Measurements from ENCODE around the gene MEGF8.

MEGF8 gene, protein sequence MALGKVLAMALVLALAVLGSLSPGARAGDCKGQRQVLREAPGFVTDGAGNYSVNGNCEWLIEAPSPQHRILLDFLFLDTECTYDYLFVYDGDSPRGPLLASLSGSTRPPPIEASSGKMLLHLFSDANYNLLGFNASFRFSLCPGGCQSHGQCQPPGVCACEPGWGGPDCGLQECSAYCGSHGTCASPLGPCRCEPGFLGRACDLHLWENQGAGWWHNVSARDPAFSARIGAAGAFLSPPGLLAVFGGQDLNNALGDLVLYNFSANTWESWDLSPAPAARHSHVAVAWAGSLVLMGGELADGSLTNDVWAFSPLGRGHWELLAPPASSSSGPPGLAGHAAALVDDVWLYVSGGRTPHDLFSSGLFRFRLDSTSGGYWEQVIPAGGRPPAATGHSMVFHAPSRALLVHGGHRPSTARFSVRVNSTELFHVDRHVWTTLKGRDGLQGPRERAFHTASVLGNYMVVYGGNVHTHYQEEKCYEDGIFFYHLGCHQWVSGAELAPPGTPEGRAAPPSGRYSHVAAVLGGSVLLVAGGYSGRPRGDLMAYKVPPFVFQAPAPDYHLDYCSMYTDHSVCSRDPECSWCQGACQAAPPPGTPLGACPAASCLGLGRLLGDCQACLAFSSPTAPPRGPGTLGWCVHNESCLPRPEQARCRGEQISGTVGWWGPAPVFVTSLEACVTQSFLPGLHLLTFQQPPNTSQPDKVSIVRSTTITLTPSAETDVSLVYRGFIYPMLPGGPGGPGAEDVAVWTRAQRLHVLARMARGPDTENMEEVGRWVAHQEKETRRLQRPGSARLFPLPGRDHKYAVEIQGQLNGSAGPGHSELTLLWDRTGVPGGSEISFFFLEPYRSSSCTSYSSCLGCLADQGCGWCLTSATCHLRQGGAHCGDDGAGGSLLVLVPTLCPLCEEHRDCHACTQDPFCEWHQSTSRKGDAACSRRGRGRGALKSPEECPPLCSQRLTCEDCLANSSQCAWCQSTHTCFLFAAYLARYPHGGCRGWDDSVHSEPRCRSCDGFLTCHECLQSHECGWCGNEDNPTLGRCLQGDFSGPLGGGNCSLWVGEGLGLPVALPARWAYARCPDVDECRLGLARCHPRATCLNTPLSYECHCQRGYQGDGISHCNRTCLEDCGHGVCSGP (N-terminal part only)
- 22.3 reads per million, percentile 49 among the genes with 10 or more reads in this experiment for total RNA-seq

DNA sequence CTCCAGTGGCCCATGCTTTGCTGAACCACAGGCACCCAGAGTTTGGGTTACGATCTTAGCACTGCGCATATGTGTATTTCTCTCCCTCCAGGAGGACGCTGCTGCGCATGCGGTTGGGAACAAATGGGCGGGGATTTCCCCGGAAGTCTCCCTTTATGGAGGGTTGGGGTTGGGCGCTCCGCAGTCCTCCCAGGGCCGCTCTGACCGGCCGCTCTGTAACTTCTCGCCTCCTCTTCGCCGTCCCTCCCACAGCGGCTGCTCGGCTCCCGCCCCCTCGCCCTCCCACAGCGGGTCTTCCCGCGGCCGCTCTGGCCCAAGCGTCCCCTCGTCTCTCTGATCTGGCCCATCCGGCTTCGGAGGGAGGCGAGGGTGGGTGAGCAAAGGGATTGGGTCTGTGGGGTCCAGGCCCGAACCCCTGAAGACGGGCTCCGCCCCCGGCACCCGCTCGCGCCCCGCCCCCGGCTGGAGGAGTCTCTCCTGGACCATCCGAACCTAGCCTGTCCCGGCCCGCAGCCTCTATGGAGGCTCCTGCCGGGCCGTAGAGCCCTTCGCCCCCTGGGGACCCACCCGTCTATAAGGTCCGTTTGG, at the start of gene MEGF8:
Gene MEGF8 (plus strand): TSS at position 328 of the 588 bp plus-strand sequence. CDS start 609 bp downstream, outside the sequence.
- DNase-seq: peak; percentile 96

DNA sequence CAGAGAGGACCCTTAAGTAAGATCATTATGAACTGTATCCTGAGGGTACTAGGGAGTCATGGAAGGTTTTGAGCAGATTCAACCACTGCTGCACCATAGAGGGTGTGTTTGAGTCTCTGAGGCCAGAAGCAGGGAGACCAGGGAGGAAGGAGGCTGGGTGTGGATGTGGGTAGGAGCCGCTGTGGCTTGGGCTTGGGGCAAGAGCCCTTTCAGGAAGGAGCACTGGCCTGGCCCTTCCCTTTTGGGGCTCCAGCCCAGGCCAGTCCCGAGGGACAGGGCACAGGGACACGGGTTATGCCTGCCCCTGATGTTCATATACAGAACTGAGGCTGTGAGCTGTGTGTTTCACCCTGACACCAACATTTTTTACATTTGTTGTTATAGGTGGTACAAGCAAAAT, 49.2 kb upstream of the MEGF8 start:
- no peak for DNase-seq

DNA sequence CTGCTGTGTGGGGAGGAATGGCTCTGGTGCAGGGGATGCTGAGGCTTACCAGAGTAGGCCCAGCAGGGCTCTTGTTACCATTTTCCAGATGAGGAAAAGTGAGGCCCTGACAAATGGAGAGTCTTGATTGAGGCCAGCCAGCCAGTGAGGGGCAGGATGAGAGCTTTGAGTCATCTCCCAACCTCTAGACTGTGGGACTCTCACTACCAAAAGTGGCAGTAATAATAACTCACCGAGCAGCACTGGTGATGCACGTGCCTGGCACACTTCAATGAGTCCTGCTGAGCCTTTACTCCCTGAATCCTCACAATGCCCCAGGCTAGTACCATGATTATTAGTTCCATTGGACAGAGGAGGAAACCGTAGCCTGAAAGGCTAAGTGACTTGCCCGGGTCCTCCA, 48.6 kb upstream of the MEGF8 start:
- no peak for DNase-seq

DNA sequence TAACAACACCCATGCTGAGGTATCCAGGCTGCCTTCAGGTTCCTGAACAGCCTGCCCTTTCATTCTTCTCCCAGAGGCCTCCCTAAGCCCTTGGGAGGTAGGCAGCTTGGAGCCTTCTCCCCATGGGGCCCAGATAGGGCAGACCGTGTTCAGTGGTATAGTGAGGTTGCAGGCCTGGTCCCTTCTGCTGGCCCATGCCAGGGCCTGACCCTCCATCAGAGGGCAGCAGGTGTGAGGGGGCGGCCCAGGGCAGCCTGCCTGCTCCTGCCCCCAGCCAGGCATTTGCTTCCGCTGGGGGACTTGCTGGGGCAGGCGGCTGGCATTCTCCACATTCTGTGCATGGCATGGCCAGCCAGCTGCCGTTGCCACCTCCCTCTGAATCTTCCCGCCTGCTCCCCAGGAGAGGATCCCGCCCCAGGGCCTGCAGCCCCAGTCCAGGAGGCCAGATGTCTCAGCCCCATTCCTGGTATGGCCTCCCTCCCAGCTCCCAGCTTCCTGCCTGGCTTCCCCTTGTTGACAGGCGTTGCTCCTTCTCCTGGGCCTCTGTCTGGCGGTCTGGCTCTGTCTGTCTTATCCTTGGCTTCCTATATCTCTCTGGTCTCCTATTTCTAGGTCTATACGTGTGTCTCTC, 47.5 kb upstream of the MEGF8 start:
- no peak for DNase-seq

DNA sequence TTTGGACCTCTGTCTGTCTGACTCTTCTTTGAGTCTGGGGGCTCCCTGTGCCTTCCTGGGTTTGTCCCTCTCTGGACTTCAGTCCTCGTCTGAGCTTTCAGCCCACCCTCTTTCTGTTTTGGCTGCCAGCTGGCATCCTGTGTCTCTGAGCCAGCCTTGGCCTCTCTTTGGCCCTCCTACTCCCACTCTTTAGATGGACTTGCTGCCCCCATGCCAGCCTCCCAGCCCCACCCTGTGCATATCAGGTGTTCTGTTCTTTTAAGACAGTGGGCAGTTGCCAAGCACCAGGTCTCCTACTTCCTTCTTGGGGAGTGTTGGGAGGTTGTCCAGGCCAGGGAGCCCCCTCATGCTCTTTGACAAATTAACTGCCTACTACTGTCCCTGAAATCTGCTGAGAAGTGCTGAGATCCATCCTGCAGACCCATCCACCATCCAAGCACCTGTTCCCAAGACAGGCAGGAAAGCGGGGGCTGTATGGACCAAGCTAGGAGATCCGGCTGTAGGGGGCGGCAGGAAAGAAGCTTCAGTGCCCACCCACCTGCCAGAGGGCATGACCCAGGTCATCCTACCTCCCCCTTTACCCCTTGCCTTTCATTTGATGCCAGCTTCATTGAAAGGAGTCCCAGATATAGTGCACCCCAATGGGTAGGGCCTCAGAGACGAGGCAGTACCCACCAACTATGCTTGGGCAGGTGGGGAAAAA, 46.8 kb upstream of the MEGF8 start:
- no peak for DNase-seq

DNA sequence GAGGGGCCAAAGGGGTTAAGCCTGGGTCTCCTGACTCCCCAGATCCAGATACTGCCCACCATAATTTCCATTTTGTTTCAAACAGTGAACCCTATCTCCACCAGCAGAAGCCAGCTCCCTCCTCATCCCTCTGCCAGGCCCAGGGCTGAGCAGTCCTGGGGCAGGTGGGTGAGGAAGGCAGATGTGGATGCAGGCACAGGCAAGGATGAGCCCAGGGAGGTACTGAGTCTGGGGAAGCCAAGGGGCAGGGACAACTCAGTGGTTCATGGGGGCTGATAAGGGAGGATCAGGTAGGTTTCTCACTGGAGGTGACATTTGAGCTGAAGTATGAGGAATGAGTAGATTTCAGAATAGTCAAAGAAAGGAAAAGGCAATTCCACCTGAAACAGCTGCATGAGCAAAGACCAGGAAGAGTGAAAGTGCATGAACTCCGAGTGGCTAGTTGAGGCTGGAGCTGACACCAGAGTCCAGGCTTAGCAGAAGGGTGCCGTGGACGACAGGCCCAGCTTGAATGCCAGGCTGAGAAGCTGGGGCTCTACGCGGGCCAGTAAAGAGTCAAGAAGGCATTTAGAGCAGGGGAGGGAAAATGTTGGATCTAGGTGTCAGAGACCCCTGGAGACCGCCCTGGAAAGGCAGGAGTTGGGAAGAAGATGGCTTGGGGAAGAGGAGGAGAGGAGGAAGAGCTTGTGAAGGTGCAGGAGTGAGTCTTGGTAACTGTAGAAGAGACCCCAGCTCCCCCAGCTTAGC, 46.1 kb upstream of the MEGF8 start:
- DNase-seq: no peak

DNA sequence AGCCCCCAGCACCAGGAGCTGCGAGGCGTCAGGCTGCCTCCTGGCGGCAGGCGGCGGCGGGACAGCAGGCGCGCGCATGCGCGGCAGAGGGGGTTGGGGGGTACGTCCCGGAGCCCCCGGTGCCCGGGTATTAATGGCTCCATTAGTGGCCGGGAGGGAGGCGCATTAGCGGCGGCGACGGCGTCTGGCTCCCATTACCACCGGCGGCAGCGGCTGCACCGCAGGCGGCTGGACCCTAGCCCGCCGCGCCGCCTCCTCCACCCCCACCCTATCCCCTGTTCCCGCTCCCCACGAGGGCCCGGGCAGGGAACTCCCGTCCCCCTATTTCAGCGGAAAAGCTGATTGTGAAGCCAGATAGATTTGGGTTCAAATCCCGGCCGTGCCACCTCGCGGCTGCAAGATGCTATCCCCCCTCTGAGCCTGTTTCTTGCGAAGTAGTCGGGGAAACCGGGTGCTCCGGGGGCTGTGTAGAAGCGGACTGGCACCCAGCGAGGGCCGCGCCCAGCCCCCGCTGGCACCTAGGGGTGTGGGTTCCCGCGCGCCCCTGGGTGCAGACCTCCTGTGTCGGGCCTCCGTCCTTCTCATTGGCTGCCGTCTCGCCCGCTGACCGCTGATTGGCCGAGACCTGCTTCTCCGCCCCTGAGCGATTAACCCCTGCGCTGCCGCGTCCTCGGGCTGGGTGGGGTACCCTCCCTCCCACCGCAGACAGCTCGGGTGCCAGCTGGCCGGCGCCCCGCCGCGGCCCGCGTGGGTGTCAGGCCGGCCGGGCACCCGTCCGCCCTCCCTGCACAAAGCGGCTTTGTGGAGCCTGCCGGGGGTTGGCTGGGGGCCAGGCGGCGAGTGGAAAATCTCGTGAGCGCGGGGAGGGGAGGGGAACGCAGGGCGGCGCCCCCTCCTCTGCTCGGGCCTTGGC, 45.3 kb upstream of the MEGF8 start:
- DNase-seq: peak; percentile 83

DNA sequence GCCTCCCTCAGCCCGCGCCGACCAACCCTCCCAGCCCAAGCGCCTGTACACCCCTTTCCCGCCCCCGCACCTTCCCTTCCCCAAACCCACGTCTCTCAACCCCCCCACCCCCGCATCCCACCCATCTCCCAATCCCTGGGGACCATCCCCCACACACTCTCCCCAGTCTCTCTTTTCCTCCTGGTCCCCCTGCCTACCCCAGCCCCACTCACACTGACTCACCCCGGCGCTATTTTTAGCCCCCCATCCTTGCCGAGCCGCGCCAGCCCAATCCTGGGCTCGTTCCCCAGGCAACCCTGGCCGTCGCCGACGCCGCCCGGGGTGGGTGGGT, 44.7 kb upstream of the MEGF8 start:
- DNase-seq: no peak

DNA sequence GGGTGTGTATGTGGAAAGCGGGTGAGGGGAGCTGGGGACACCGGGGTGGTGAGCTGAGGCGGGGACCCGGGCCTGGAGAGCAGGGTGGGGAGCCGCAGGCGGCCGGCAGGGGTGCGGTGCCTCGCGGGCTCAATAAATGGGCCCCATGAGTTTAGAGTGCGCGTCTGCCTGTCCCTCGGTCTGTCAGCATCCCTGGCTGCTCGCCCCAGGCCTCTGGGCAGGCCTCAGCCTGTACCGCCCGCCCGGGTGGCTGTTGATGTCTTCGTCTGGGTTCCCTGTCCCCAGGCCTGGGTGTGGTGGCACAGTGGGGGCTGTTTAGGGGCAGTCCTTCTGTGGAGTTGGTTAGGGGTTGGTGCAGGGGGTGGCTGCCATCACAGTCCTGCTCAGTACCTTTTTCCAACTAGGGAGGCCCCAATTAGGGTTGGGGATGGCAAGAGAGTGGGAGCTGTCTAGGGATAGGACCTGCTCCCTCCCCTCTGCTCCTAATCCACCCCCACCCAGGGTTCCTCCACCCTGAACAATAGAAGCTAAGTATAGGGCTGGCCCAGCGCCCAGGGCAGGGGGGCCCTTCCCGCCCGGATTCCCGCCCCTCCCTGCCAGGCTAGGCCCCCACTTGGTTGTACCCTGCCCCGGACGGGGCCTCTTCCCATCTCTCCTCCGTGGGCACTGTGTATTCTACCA, 44.1 kb upstream of the MEGF8 start:
- DNase-seq: no peak

DNA sequence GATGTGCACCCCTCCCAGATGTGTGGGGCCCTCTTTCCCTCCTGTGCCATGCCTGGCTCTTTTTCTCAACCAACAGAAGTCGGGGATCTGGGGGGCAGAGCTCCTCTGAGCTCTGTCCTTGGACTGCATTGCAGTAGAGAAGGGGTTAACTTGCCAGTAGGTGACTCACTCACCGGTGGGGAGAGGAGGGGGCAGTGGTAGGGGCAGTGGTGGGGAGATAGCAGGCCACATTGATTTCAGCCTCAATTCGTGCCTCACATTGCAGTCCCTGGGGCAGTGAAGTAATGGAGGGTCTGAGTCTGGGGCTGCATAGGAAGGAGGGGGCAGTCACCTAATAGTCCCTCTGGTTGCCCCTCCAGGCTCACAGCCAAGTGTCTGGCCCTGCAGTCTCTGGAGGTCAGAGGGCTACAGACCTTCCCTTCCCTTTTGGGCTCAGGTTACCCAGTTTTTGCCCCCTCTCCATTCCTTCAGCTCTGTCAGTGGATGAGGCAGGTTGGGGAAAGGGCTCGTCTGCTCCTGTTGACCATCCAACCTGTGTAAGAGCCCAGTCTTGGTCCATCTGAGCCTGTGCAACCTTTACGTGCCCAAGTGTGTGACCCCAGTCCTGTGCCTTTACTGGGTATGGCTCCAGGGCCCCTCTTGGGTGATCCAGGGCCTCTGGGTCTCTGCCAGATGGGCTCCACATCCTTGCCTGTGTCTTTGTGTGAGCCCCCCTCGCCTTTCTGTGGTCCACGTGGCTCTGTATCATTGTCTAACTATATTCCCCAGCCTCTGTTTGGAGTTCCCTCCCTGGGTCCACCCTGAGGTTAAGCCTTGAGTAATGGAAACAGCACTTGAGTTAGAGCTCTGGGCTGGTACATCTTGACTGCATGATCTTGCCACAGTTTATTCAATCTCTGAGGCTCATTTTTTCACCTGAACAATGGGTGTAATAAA, 43.3 kb upstream of the MEGF8 start:
- DNase-seq: no peak

DNA sequence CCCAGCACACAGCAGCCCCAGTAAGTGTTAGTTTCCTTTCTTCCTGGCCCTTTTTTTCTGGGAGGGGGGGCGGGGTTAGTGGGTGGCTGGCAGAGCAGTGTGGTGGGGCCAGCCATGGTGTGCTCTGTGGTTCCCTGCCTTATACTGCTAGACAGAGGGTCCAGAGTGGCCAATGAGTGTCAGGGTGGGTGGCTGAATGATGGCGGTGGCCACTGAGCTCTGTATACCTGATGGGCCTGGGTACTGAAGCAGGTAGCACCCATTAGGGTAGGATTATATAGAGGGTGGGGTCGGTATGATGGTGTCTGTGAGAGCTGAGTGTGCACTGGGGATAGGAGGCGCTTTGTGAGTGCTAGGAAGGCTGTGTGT, 42.6 kb upstream of the MEGF8 start:
- no peak for DNase-seq

DNA sequence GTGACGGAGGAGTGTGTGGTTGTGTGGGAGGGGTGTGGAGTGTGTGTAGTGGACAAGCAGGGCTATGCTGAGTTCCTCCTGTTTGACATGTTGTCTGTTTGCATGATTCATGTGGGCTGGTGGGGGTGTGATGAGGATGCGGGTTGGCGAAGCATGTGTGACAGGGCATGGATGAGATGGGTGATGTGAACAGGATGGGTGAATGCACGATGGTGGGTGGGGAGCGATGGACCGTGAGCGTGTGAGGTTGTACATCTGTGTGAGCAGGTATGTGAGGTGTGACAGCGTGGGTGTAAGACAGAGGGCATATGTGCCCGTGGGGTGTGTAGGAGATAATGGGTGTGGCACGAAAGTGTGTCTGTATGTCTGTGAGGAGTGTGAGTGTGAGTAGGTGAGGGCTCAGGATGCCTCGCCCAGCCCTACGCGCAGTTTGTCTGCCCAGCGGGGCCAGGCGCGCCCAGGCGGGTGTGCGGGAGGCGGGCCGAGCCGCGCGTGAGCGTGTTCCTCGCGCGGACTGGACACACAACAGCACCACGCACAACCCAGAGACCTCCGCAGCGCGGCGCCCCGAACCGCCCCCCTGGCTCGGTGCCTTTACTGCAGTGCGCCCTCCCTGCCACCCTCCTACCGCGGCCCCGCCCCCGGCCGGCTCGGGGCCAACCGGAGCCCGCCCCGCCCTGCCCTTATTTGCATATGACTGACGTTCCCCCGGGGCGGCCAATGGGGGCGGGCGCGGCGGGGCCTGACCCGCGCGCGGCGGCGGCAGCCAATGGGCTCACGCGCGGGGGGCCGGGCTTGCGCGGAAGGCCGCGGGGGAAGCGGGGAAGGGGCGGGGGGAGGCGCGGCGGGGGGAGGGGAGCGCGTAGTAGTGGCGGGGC, 42.0 kb upstream of the MEGF8 start:
- DNase-seq: peak; percentile 94

DNA sequence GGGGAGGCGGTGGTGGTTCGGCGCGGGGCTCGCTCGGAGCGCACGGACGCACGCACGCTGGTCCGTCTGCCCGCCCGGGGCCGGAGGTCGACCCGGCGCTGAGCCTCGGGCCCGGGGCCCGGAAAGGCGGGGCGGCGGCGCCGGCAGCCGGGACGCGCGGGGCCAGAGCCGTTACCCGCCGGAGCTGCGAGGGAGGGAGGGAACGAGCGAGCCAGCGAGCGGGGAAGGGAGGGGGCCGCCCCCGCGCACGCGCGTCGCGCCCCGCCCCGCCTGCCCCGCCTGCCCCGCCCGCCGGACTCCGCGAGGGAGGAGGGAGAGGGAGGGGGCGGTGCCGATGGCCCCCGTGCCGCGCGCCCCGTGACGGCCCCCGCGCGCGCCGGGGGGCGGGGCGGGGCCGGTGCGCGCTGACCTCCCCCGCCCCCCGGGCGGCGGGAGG, 41.4 kb upstream of the MEGF8 start:
- DNase-seq: peak; percentile 77

DNA sequence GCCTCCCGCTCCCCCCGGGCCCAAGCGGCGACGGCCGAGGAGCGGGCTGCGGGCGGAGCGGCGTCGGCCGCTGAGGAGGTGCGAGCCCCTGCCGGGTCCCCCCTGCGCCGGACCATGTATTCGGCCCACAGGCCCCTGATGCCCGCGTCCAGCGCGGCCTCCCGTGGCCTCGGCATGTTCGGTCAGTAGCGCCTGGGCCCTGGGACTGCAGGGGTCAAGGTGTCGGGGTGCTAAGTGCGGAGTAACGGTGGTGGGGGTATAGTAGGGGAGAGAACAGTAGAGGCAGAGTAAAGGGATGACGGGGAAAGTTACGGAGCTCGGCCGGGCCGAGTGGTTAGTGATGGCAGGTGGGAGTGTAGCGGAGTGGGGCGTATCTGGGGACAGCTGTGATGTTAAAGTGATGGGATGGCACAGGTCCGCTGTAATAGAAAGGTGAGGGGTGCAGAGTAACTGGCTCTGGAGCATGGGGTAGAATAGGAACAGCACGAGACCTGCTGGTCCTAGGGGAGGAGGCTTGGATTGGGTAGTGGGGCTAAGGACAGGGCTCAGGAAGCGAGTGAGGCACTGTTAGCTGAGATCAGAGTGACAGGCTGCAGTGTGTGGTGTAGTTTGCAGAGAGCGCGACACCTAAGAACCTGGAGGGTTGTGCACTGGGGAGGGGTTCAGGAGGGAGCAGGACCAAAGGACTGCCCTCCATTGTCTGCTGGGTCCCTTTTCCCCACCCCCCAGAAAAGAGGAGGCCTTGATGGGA, 40.7 kb upstream of the MEGF8 start:
- DNase-seq: no peak

DNA sequence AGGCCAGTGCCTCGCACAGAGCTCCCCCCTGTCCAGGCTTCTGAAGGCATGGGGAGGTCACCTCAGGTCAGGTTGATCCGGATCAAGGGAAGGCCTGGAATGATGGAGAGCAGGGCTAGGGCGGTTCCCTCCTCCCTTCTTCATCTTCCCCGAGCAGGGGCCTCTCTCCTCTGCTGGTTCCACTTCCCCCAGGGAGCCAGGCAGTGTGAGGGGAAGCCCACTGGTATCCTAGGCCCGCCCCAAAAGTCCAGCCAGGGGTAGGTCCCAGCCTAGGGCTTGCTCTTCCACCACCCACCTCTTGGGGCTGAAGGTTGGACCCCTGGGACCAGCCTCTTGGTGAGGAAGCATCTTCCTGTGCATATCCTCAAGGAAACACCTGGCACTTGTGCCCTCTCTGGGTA, 39.9 kb upstream of the MEGF8 start:
- DNase-seq: no peak

DNA sequence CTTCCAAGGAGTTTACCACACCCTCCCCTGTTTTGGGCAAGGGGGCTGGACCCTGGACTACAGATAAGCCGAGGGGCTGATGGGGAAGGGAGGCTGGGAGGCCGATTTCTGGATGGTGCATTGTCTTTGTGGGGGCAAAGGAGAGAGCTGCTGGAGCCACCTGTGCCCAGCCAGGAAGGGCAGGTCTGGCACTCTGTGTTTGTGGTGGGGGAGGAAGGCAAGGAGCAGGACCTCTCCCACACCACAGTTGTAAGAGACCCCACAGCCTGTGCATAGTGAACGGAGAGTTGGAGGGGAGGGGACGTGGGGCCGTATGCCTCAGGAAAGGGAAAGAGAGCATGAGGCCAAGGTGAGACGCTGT, 39.5 kb upstream of the MEGF8 start:
- DNase-seq: no peak

Measured in effector CD4-positive, alpha-beta T cell (primary cell).